M059J (cell line): ENCODE data around the gene EPO. TPM values are rescaled to one million over a fixed set of nuclear protein-coding genes. Genes with fewer than 3 reads are reported as not detected.
"Not testable (repeated sequence)": the region's sequence is repeated elsewhere in the genome, so short reads cannot be mapped to it uniquely, and the experiment has no call there.

ENCODE experiments used
- DNase-seq: peaks from one replicate; pipeline ENCODE4 v3.0.0-alpha.2; 2012; ENCODE audit warnings: low read depth
- total RNA-seq: library from RNA; depleted of rRNA; stranded (reverse); fragments of >200 nt; shearing (Covaris generic); gene quantifications from 2 replicates; pipeline ENCODE4 v1.2.3, GENCODE V29; 2014; rRNA removed

Gene EPO
- total RNA-seq, 1 experiment from 2014 or later, result not detected

DNA sequence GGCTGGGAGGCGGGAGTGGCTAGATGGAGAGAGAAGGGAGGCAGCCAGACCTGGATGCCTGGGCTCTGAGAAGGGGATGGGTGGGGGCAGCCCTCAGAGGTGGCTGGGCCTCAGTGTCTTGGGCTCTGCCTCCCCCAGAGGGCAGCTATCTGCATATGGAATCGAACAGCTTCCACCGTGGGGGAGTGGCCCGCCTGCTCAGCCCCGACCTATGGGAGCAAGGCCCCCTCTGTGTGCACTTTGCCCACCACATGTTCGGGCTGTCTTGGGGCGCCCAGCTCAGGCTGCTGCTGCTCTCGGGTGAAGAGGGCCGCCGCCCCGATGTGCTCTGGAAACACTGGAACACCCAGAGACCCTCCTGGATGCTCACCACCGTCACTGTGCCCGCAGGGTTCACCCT is 16.4 kb downstream of the EPO start:
- DNase-seq, result no peak

DNA sequence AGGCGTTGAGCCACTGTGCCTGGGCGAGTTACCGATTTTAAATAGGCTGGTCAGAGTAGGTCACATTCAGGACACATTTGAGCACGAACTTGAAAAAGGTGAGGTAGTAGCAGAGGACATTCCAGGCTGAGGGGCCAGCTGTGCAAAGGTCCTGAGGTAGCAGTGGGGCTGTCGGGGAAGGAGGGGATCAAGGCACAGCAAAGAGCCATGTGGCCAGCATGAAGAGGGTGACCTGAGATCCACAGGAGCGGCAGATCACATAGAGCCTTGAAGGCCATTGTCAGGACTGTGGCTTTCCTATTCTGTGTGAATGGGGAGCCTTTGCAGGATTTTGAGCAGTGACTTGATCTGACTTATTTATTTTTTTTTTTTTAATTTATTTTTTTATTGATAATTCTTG is 19.7 kb downstream of the EPO start:
- DNase-seq, result no peak

DNA sequence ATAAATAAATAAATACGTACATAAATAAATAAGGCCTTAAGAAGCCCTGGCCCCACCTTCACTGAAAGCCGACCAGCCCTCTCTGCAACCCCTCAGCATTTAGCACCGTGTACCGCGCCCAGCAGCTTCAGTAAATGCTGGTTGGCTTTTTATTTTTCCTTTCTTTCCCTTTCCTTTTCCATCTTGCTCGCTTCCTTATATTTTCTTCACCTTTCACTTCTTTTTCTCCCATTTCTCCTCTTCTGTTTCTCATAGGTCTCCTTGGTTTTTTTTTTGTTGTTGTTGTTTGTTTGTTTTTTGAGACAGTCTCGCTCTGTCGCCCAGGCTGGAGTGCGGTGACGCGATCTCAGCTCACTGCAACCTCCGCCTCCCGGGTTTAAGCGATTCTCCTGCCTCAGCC is 24.3 kb downstream of the EPO start:
- DNase-seq, result no peak

- DNase-seq, result no peak
Measured at GRCh38 chr7:100745184-100745583, 24.9 kb downstream of the EPO start.

DNA sequence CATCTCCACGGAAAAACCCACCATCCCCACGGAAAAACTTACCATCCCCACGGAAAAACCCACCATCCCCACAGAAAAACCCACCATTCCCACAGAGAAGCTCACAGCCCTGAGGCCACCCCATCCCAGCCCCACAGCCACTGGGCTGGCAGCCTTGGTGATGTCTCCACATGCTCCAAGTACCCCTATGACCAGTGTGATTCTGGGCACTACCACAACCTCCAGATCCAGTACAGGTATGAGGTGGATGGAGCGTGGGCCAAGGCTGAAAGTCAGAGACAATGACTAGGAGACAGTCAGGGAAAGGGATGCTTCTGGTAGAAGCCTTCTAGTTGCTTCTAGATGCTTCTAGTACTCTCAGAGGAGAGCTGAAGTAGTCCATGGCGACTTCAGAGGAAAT is 32.7 kb downstream of the EPO start:
- DNase-seq, result no peak

DNA sequence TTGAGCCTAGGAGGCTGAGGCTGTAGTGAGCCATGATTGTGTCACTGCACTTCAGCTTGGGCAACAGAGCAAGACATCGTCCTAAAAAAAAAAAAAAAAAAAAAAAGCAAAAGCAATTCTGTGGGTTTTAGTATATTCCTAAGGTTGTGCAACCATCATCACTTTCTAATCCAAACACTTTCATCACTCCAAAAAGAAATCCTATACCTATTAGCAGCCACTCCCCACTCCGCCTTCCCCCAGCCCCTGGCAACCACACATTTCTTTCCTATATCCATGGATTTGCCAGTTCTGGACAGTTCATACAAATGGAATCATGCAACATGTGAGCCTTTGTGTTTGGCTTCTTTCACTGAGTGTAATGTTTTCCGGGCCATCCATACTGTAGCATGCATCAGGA is 33.5 kb downstream of the EPO start:
- no peak for DNase-seq

GRCh38 chr7:100759357-100760171 is 39.3 kb downstream of the EPO start:
- DNase-seq, result no peak

- DNase-seq, result not testable (repeated sequence)
Measured at GRCh38 chr7:100762841-100763240, 42.6 kb downstream of the EPO start.

- no peak for DNase-seq
Measured at GRCh38 chr7:100763556-100764140, 43.4 kb downstream of the EPO start.

GRCh38 chr7:100764841-100765240 is 44.6 kb downstream of the EPO start:
- DNase-seq, result no peak

DNA sequence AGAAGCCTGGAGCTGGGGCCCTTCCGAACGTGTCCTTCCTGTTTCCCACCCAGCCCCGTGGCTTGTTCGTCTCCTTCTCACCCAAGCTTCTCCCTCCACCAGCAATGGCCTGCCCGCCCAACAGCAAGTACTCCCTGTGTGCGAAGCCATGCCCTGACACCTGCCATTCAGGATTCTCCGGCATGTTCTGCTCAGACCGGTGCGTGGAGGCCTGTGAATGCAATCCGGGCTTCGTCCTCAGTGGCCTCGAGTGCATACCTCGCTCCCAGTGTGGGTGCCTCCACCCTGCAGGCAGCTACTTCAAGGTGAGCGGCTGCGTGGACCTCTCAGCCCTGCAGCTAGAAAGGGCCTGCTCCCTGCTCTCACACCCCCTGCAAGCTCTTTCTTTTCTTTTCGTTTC is 45.0 kb downstream of the EPO start:
- no peak for DNase-seq

GRCh38 chr7:100768784-100769183 is 48.5 kb downstream of the EPO start:
- DNase-seq, result no peak

Other genes with a start within 250 kb of the EPO start
- gene TSC22D4, start 241.3 kb upstream of the EPO start, total RNA-seq, result 28.1 and 43.6 TPM in 2 replicates
- 0.02 TPM in 1 of 2 replicates, not detected in the other for gene NYAP1, start 236.5 kb upstream of the EPO start, total RNA-seq
- gene AGFG2, start 181.3 kb upstream of the EPO start, total RNA-seq, result 10.9 and 24.0 TPM in 2 replicates
- not detected in 2 replicates for gene SAP25, start 146.6 kb upstream of the EPO start, total RNA-seq
- 12.2 and 16.0 TPM in 2 replicates for gene LRCH4, start 134.3 kb upstream of the EPO start, total RNA-seq
- gene FBXO24, start 134.1 kb upstream of the EPO start, total RNA-seq, result 0.05 and 0.44 TPM in 2 replicates
- gene PCOLCE, start 118.1 kb upstream of the EPO start, total RNA-seq, result 7.8 and 10.3 TPM in 2 replicates
- gene MOSPD3, start 107.9 kb upstream of the EPO start, total RNA-seq, result 15.6 and 22.0 TPM in 2 replicates
- gene TFR2, start 78.9 kb upstream of the EPO start, total RNA-seq, result 1.6 and 1.8 TPM in 2 replicates
- not detected in 2 replicates for gene ACTL6B, start 64.0 kb upstream of the EPO start, total RNA-seq
- gene GNB2, start 46.7 kb upstream of the EPO start, total RNA-seq, result 88.6 and 151 TPM in 2 replicates
- 4.0 and 12.2 TPM in 2 replicates for gene GIGYF1, start 26.2 kb upstream of the EPO start, total RNA-seq
- 55.9 and 69.5 TPM in 2 replicates for gene POP7, start 14.3 kb upstream of the EPO start, total RNA-seq
- gene ZAN, start 13.1 kb downstream of the EPO start, total RNA-seq, result not detected in 2 replicates
- 26.3 and 36.8 TPM in 2 replicates for gene EPHB4, start 107.1 kb downstream of the EPO start, total RNA-seq
- 6.2 and 17.2 TPM in 2 replicates for gene SLC12A9, start 132.2 kb downstream of the EPO start, total RNA-seq
- gene TRIP6, start 146.9 kb downstream of the EPO start, total RNA-seq, result 80.1 and 106 TPM in 2 replicates
- gene SRRT, start 154.6 kb downstream of the EPO start, total RNA-seq, result 50.8 and 73.9 TPM in 2 replicates
- gene UFSP1, start 169.2 kb downstream of the EPO start, total RNA-seq, result 0.91 and 1.3 TPM in 2 replicates
- gene ACHE, start 175.4 kb downstream of the EPO start, total RNA-seq, result not detected in 2 replicates
- not detected in 2 replicates for gene MUC3A, start 229.1 kb downstream of the EPO start, total RNA-seq
- 1.4 and 4.5 TPM in 2 replicates for gene MUC12, start 249.1 kb downstream of the EPO start, total RNA-seq